Placental epithelial cell (primary cell): ENCODE data around the gene SENP6. TPM values are rescaled to one million over a fixed set of nuclear protein-coding genes. Genes with fewer than 3 reads are reported as not detected.

Source experiments
- small RNA-seq: library from RNA; depleted of rRNA; stranded (forward); fragments of <200 nt; gene quantifications from one replicate; pipeline ENCODE3, GENCODE V24; 2012
- total RNA-seq: library from RNA; depleted of rRNA; stranded (reverse); fragments of >200 nt; gene quantifications from 2 replicates; pipeline ENCODE4 v1.2.3, GENCODE V29; 2012

Gene SENP6
- 86.6 and 106 TPM in 2 replicates for total RNA-seq

GRCh38 chr6:75601304-75602245 is at the start of gene SENP6:
TSS of gene SENP6 (plus strand) at chr6:75601880. CDS start at chr6:75602525, 645 bp downstream.

GRCh38 chr6:75748743-75749538 is 147.3 kb downstream of the SENP6 start, which contains the start of gene MYO6:
TSS of gene MYO6 (plus strand) at chr6:75749239. CDS start at chr6:75817548, 68,309 bp downstream.

Small RNAs within 50 kb of the gene (small RNA-seq; reads per million reads assigned to genes)
- gene RNU6-1016P (not detected), gene RNU6-1338P (not detected), gene RNU6-155P (not detected)

Other genes starting within 250 kb of the SENP6 start
- gene FILIP1, start 108.1 kb upstream of the SENP6 start, total RNA-seq: under 0.01 TPM in 2 replicates
- 10.1 and 11.4 TPM in 2 replicates for gene MYO6, start 147.4 kb downstream of the SENP6 start, total RNA-seq